LoVo (cell line): Measurements from ENCODE around the gene GKN1.
A peak's percentile ranks its signal among the peaks of the same experiment; 100 is the strongest.

ENCODE experiments used
- DNase-seq: peaks from one replicate; pipeline ENCODE4 v3.0.0-alpha.2; 2016; ENCODE audit warnings: low spot score

The GKN1 gene

GRCh38 chr2:69007603-69008002 lies 33.2 kb downstream of the GKN1 start:
- no peak for DNase-seq

GRCh38 chr2:69010437-69011194 lies 36.2 kb downstream of the GKN1 start:
- DNase-seq, result no peak

- no peak for DNase-seq
Measured at GRCh38 chr2:69011611-69012157, 37.2 kb downstream of the GKN1 start.

DNA sequence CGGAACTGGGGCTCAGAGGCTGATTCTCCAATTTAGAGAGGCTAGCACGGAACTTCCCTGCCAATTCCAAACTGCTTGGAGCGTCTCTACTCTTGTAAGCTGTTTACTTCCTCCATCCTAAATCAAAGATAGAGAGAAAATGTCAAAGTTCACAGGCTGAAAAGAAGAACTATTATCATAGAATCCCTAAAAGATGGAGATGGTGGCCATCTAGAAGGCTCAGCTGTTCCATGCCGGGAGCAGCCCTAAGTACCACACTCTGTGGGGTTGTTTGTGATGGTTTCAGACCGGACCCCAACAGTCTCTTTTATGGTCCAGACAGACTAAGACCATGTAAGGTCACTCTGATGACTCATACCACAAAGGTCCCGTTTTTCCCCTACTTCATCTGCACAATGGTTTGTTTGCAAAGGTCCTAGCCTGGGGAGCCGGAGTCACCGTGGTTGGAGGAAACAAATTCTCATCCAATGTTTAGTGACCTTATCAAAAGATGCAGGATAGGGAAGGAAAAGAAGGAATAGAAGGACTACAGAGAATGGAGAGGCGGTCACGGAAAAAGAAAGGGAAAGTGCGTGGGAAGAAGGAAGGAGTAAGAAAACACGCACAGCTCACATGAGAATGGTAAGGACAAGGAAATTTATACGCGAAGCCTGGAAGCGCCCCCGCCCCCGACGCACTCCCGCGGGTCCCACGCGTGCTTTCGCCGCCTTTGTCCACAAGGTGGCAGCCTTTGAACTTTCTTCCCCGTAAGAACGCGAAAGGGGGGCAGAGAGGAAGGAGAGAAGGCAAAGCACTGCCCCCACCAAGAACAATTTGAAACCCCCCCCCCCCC lies 38.1 kb downstream of the GKN1 start:
- DNase-seq, result no peak

GRCh38 chr2:69013142-69013839 lies 38.9 kb downstream of the GKN1 start, which contains the start of gene ANTXR1:
Gene ANTXR1, plus strand, starts transcription at chr2:69013179. Its CDS starts 321 bp downstream, at chr2:69013500.
- DNase-seq, result no peak

GRCh38 chr2:69013840-69014821 lies 39.7 kb downstream of the GKN1 start:
- no peak for DNase-seq

- no peak for DNase-seq
Measured at GRCh38 chr2:69017080-69017479, 42.6 kb downstream of the GKN1 start.

DNA sequence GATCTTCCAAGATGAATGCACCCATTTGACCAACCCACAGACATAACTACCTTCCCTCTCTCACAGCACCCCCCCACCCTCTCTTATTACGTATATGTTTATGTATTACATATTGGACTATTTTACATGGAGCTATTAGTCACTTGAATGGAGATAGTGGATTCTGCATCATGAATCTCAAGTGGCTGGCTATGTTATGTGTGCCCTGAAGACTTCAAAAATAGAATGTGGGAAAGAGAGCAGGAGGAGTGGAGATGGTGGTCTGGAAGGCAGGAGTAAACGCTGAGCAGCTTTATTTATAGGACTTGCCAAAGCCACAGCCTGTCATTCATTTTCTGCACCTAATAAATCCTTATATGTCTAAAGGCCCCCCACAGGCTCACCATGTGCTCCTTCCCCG lies 43.4 kb downstream of the GKN1 start:
- DNase-seq, result no peak

DNA sequence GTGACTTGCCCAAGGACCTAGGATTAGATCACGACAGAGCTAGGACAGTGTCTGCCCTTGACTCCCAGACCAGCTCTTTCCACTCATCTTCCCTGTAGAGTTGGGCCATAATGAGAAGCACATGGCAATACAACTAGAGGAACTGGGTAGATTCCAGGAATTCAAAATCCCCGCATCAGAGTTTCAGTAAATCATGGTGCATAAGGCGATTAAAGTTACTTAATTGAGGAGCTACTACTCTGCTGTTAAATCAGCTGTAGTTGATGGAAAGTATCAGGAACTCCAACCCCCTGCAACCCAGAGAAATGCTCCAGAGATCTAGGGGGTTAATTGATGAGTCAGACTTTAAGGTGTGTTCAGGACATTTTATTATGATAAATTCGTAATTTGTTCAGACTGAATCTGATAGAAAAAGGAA lies 44.3 kb downstream of the GKN1 start:
- DNase-seq, result no peak

DNA sequence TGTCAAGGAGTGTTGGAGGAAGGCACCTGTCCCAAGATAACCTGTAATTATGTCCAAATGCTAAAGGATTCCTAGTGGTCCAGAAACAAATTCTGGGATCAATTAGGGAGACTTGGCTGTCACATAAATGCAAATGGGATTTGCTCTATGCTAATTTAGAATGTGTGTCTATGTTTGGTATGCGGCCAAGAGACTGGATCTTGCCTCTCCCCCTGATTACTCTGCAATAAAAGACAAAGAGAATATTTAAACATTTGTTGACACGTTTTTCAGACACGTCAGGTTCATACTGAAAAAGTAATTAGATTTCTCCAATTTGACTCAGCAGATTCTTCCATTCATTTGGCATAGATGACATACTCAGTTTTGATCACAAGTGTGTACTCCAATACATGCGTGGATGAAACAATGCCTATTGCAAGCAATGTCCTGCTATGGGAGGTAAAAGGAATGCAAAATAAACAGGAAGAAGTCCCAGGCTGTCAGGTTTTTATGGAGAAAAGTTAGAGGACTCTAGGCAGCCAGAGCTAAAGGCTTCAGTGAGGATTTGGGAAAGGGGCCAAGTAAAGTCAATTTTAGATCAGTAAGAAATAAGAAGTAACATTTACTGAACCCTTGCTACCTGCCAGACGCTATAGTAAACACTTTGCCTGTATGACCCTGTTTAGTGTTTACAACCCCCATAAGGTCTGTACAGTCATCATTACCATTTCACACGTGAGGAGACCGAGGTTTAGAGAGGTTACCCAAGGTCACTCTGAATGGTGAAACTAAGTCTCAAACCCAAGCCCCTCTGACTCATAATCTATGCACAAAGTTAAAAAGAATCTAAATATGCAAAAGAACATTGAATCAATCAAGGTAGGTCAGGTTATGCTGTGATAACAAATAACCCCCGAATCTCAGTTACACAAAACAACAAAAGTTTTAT lies 46.3 kb downstream of the GKN1 start:
- DNase-seq, result no peak

DNA sequence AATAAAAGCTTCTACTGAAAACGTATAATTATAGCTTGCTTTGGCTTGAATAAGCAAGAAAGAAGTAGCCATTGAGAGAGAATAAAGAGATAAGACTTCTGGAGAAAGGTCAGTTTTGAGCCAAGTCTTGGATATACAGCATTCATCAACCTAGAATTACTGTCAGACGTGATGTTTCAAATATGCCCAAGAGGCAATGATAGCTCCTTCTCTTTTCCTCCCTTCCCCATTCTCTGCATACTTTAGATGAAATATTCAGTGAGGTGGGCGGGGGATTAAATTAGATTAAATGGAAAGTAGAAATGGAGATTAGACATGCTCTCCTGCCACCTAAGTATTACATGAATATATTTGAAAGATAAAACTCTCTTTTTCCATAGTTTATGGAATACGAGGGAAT lies 47.3 kb downstream of the GKN1 start:
- no peak for DNase-seq

GRCh38 chr2:69022548-69022947 lies 48.1 kb downstream of the GKN1 start:
- no peak for DNase-seq

- no peak for DNase-seq
Measured at GRCh38 chr2:69023236-69023635, 48.8 kb downstream of the GKN1 start.

DNA sequence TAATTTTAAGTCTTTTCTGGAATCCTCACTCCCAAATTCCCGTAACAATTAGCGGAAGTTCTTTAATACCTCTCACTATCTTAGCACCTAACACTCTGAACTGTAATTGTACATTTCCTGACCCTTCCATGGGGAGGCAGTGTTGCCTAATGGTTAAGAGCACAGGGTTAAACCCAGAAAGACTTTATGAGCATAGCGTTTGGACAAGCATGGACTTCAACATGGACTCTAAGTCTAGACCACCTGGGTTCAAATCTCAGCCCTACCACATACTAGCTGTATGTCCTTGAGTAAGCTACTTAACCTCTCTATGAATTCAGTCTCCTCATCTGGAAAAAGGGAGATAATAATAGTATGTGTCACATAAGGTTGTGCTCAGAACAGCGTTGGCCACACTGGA lies 51.6 kb downstream of the GKN1 start:
- peak; percentile 39 for DNase-seq

GRCh38 chr2:69026691-69027459 lies 52.4 kb downstream of the GKN1 start:
- DNase-seq, result no peak
